ENCODE data around the gene FERMT3.
"Not testable (repeated sequence)": the region's sequence is repeated elsewhere in the genome, so short reads cannot be mapped to it uniquely, and the experiment has no call there.

Gene FERMT3

GRCh38 chr11:64245401-64245796 is 38.9 kb downstream of the FERMT3 start:
- peak overlapping the region; percentile 57 for H3K27ac ChIP-seq (ENCODE audit: low read depth, low read length)
- H3K4me3 ChIP-seq (ENCODE audit: low read depth, low read length): peak overlapping the region; percentile 96
- H3K27me3 ChIP-seq (ENCODE audit: insufficient read depth, low read length): no peaks in the 10 kb centered on the region
- H3K4me1 ChIP-seq (ENCODE audit: control insufficient read depth, insufficient read depth, low read length, unreplicated experiment): peaks cover 36% of the 10 kb centered on the region
- H3K79me2 ChIP-seq (ENCODE audit: control insufficient read depth, insufficient read depth, low read length, unreplicated experiment): peaks cover 37% of the 10 kb centered on the region
- no peaks in the 10 kb centered on the region for H3K36me3 ChIP-seq (ENCODE audit: insufficient read depth, low read length)
- H2AFZ ChIP-seq (ENCODE audit: low read length, unreplicated experiment): no peak overlapping the region

GRCh38 chr11:64245797-64246620 is 39.5 kb downstream of the FERMT3 start:
- Histone ChIP-seq H3K27ac (ENCODE audit: low read depth, low read length) (peak overlapping the region; percentile 78), H3K4me1 (ENCODE audit: control insufficient read depth, insufficient read depth, low read length, unreplicated experiment) (peaks cover 37% of the 10 kb centered on the region), H3K79me2 (ENCODE audit: control insufficient read depth, insufficient read depth, low read length, unreplicated experiment) (peaks cover 37% of the 10 kb centered on the region), H3K4me3 (ENCODE audit: low read depth, low read length) (peak overlapping the region; percentile 96), H3K27me3 (ENCODE audit: insufficient read depth, low read length) (no peaks in the 10 kb centered on the region), H3K36me3 (ENCODE audit: insufficient read depth, low read length) (no peaks in the 10 kb centered on the region), H2AFZ (ENCODE audit: low read length, unreplicated experiment) (no peak overlapping the region)

GRCh38 chr11:64246621-64246870 is 40.0 kb downstream of the FERMT3 start:
- not testable (repeated sequence) for H3K27ac ChIP-seq (ENCODE audit: low read depth, low read length); H2AFZ ChIP-seq (ENCODE audit: low read length, unreplicated experiment); H3K36me3 ChIP-seq (ENCODE audit: insufficient read depth, low read length); H3K27me3 ChIP-seq (ENCODE audit: insufficient read depth, low read length)
- Histone ChIP-seq H3K79me2 (ENCODE audit: control insufficient read depth, insufficient read depth, low read length, unreplicated experiment) (peaks cover 38% of the 10 kb centered on the region), H3K4me3 (ENCODE audit: low read depth, low read length) (peak overlapping the region; percentile 96), H3K4me1 (ENCODE audit: control insufficient read depth, insufficient read depth, low read length, unreplicated experiment) (peaks cover 37% of the 10 kb centered on the region)

GRCh38 chr11:64246871-64247728 is 40.6 kb downstream of the FERMT3 start, which contains the start of gene PPP1R14B:
Gene PPP1R14B, minus strand, starts transcription at chr11:64246943. Its CDS starts 270 bp downstream, at chr11:64246673.
- peak within 1 kb of the TSS; percentile 77 for H2AFZ ChIP-seq (ENCODE audit: low read length, unreplicated experiment)
- peak within 1 kb of the TSS; percentile 96 for H3K4me3 ChIP-seq (ENCODE audit: low read depth, low read length)
- no peaks in the 10 kb centered on the region for H3K36me3 ChIP-seq (ENCODE audit: insufficient read depth, low read length)
- peak within 1 kb of the TSS; percentile 78 for H3K27ac ChIP-seq (ENCODE audit: low read depth, low read length)
- H3K27me3 ChIP-seq (ENCODE audit: insufficient read depth, low read length): no peaks in the 10 kb centered on the region
- H3K79me2 ChIP-seq (ENCODE audit: control insufficient read depth, insufficient read depth, low read length, unreplicated experiment): peaks cover 40% of the 10 kb centered on the region
- peaks cover 37% of the 10 kb centered on the region for H3K4me1 ChIP-seq (ENCODE audit: control insufficient read depth, insufficient read depth, low read length, unreplicated experiment)

- Histone ChIP-seq H3K4me1 (ENCODE audit: control insufficient read depth, insufficient read depth, low read length, unreplicated experiment) (peaks cover 32% of the 10 kb centered on the region), H2AFZ (ENCODE audit: low read length, unreplicated experiment) (peak overlapping the region; percentile 28)
These were observed 41.4 kb downstream of the FERMT3 start for GRCh38 chr11:64247729-64248531.

GRCh38 chr11:64248578-64248977 is 42.1 kb downstream of the FERMT3 start:
- no peak overlapping the region for H2AFZ ChIP-seq (ENCODE audit: low read length, unreplicated experiment)
- H3K79me2 ChIP-seq (ENCODE audit: control insufficient read depth, insufficient read depth, low read length, unreplicated experiment): peaks cover 46% of the 10 kb centered on the region
- no peaks in the 10 kb centered on the region for H3K27me3 ChIP-seq (ENCODE audit: insufficient read depth, low read length)
- no peak overlapping the region for H3K4me3 ChIP-seq (ENCODE audit: low read depth, low read length)
- no peaks in the 10 kb centered on the region for H3K36me3 ChIP-seq (ENCODE audit: insufficient read depth, low read length)
- peaks cover 32% of the 10 kb centered on the region for H3K4me1 ChIP-seq (ENCODE audit: control insufficient read depth, insufficient read depth, low read length, unreplicated experiment)
- H3K27ac ChIP-seq (ENCODE audit: low read depth, low read length): no peak overlapping the region

More at GRCh38 chr11:64247729-64248531, 41.4 kb downstream of the FERMT3 start:
- no peaks in the 10 kb centered on the region for H3K27me3 ChIP-seq (ENCODE audit: insufficient read depth, low read length)
- H3K4me3 ChIP-seq (ENCODE audit: low read depth, low read length): peak overlapping the region; percentile 83
- no peaks in the 10 kb centered on the region for H3K36me3 ChIP-seq (ENCODE audit: insufficient read depth, low read length)
- H3K79me2 ChIP-seq (ENCODE audit: control insufficient read depth, insufficient read depth, low read length, unreplicated experiment): peaks cover 42% of the 10 kb centered on the region
- H3K27ac ChIP-seq (ENCODE audit: low read depth, low read length): no peak overlapping the region

GRCh38 chr11:64249038-64249437 is 42.5 kb downstream of the FERMT3 start:
- Histone ChIP-seq H3K4me1 (ENCODE audit: control insufficient read depth, insufficient read depth, low read length, unreplicated experiment) (peaks cover 32% of the 10 kb centered on the region), H3K27ac (ENCODE audit: low read depth, low read length) (no peak overlapping the region), H3K4me3 (ENCODE audit: low read depth, low read length) (no peak overlapping the region), H2AFZ (ENCODE audit: low read length, unreplicated experiment) (no peak overlapping the region), H3K27me3 (ENCODE audit: insufficient read depth, low read length) (no peaks in the 10 kb centered on the region), H3K36me3 (ENCODE audit: insufficient read depth, low read length) (no peaks in the 10 kb centered on the region), H3K79me2 (ENCODE audit: control insufficient read depth, insufficient read depth, low read length, unreplicated experiment) (peaks cover 42% of the 10 kb centered on the region)

- peaks cover 34% of the 10 kb centered on the region for H3K79me2 ChIP-seq (ENCODE audit: control insufficient read depth, insufficient read depth, low read length, unreplicated experiment)
- peaks cover 27% of the 10 kb centered on the region for H3K4me1 ChIP-seq (ENCODE audit: control insufficient read depth, insufficient read depth, low read length, unreplicated experiment)
- no peak overlapping the region for H3K27ac ChIP-seq (ENCODE audit: low read depth, low read length)
- H3K36me3 ChIP-seq (ENCODE audit: insufficient read depth, low read length): no peaks in the 10 kb centered on the region
- no peak overlapping the region for H3K4me3 ChIP-seq (ENCODE audit: low read depth, low read length)
- no peaks in the 10 kb centered on the region for H3K27me3 ChIP-seq (ENCODE audit: insufficient read depth, low read length)
- no peak overlapping the region for H2AFZ ChIP-seq (ENCODE audit: low read length, unreplicated experiment)
These were observed 43.3 kb downstream of the FERMT3 start for GRCh38 chr11:64249563-64250414.

GRCh38 chr11:64250415-64251015 is 44.0 kb downstream of the FERMT3 start:
- Histone ChIP-seq H3K27me3 (ENCODE audit: insufficient read depth, low read length) (no peaks in the 10 kb centered on the region), H2AFZ (ENCODE audit: low read length, unreplicated experiment) (no peak overlapping the region), H3K27ac (ENCODE audit: low read depth, low read length) (no peak overlapping the region), H3K36me3 (ENCODE audit: insufficient read depth, low read length) (no peaks in the 10 kb centered on the region), H3K4me1 (ENCODE audit: control insufficient read depth, insufficient read depth, low read length, unreplicated experiment) (peaks cover 23% of the 10 kb centered on the region), H3K79me2 (ENCODE audit: control insufficient read depth, insufficient read depth, low read length, unreplicated experiment) (peaks cover 27% of the 10 kb centered on the region), H3K4me3 (ENCODE audit: low read depth, low read length) (peak overlapping the region; percentile 87)
